HG03460 (cell line): ENCODE results near the gene NDUFS2.
"Not testable (repeated sequence)": the region's sequence is repeated elsewhere in the genome, so short reads cannot be mapped to it uniquely, and the experiment has no call there.

Experiments used
- ATAC-seq: cut with Tn5 transposase; IDR thresholded peaks from one replicate; pipeline ENCODE4 v1.9.1; 2021; ENCODE audit not compliant: unreplicated experiment

NDUFS2 gene

DNA sequence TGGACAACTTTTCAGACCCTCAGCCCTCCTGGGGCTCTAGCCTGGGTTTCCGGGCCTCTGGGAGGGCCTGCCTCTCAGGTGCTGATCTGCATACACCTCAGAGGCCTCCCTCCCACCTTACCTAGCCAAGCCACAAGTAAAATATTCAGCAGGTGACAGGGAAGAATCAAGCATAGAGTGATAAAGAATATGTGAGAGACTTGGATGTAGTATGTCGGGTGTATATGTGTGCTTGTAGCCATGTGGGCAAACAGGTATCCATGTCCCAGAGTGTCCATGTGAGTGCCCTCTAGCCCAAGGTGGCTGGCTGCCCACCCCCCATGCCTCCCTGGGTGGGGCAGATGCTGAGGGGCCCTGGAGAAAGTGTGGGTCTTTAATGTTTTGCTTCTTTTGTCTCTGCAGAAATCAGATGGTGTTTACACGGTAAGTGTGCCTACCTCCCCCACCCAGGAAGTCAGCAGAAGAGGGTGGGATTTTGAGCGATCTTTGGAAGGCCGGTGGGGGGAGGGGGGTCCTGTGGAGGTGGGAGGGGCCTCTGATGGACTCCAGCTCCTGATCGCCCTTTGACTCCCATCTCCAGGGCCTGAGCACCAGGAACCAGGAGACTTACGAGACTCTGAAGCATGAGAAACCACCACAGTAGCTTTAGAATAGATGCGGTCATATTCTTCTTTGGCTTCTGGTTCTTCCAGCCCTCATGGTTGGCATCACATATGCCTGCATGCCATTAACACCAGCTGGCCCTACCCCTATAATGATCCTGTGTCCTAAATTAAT lies 16.3 kb downstream of the NDUFS2 start:
- no peak for ATAC-seq

DNA sequence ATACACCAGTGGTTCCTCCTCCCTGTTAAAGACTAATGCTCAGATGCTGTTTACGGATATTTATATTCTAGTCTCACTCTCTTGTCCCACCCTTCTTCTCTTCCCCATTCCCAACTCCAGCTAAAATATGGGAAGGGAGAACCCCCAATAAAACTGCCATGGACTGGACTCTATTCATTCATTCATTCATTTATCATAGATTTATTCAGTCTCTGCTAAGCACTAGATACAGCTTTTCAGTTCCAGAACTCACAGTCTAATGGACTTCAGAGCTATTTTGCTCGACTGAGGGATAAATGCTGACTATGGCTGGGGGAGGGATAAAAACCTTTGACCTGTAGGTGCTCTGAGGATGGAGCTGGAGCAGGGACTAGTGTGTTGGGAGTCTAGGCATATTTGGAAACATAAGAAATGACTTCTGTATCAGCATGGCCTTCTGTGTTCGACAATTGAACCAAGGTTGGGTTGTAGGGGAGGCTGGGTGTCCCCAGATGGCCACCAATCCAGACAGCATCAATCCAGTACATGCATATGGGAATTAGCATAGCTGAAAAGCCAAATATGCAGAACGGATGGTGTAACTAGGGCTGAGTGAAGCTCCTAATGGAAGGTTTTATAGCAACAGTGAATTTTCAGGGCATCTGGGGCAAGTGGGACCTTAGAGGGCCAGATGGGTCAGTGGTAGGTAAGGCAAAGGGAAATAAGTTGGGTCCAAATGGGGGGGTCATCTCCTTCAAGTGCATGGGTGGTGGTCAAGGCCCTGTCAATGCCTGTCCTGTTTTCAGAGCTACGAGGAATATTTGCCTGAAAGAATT lies 17.1 kb downstream of the NDUFS2 start:
- no peak for ATAC-seq

DNA sequence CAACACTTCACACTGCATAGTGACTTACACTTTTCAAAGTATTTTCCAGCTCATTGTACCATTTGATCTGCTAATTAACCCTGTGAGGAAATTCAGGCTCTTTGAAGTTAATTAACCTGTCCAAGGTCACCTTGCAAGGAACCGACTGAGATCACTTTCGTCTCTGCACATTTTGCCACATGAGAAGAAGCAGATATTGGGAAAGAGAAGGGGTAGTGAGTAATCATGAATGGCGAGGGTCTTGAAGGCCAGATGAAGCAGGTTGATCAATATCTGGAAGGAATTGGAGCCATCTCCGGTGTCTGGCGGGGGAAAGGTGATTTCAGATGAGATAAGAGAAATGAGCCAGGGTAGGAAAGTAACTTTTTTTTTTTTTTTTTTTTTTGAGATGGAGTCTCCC lies 17.8 kb downstream of the NDUFS2 start:
- no peak for ATAC-seq

DNA sequence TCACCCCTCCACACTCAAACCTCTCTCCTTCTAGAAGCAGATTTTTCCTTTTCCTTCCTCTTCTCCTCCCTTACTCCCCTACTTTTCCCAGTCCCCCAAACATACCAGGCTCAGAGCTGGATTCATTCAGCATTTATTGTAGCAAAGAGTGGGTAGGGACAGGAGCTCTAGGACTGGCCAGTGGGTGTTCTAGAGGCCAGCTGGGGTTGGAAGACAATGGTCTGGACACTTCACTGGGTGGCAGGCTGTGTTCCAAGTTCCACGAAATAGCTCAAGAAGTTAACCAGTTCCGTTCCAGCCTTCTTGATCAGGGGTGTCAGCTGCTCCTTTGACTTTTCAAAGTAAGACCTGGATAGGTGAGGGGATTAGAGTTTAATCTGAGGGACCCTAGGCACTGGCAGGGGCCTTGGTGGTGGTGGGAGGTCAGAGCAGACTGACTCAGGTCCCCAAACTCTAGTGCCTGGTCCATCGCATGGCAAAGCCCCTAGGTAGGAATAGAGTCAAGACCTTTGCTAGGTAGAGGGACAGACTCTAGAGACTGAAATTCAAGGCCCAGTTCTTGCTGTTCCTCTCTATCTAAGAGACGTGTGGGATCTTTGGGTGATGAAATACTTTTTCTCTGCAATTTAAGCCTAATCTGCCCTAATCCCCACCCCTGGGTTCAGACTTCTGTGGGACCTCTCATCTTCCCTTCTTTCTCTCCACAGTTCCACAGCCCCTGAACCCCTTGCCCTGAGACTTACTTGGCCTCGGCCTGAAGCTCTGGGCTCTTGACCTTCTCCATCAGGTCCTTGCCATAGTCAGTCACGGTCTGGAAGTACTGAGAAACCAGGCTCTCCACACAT lies 20.2 kb downstream of the NDUFS2 start:
- ATAC-seq: no peak

DNA sequence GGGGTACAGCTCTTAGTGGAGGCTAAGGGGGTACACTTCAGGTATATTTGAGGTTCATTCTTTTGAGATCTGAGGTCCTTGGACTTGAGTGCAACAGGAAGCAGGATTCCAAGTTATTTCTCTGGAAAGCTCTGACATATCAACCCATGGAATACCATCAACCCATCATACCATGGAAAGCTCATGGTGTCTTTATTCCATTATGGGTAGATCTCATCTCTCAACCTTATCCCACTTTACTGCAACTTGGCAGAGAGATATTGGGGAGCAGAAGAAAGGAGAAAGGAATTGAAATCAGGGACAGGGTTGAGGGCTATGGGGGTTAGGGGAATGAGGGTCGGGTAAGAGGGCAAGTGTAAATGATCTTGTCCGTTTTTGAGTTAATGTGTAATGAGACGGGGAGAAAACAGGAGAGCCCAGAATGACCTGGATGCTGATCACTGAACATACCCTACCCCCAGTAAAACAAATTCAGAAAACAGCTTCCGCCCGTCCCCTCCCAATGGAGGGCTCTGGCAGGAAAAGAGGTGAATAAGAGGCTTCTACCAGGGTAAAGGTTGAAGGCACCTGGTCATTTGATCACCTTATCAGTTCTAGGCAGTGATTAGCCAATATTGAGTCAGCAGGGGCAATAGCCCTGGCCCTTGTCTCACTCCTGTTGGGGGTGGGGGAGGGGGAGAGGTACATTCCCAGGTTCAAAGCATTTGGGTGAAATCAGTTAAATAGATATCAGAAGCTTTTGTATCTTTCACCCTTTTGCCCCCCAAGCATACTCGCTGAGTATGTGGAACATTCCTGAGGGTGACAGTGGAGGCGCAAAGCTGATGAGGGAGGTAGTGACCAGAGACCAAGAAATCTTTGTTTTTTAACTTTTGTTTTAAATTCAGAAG lies 21.9 kb downstream of the NDUFS2 start:
- ATAC-seq: no peak

DNA sequence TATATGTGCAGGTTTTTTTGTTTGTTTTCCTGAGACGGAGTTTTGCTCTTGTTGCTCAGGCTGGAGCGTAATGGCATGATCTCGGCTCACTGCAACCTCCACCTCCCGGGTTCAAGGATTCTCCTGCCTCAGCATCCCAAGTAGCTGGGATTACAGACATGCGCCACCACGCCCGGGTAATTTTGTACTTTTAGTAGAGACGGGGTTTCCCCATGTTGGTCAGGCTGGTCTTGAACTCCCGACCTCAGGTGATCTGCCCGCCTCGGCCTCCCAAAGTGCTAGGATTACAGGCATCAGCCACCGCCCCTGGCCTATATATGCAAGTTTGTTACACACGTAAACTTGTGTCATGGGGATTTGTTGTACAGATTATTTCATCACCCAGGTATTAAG lies 22.5 kb downstream of the NDUFS2 start:
- ATAC-seq: not testable (repeated sequence)

DNA sequence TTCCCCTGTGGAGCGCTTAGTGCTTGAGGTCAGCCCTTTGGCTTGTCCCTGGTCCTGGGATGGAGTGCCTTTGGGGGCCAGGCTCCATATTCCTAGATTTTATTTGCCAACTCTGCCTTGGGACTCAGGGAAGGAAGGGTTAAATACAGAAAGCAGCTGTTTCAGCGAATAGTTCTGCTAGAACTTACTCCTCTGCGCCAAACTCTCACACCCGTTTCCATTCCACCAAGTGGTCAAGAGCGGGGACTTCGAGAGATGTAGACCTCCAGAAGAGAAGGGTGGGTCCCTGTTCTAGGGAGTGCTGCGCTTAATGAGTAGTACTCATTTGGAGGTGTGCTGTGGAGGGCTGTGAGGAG lies 23.0 kb downstream of the NDUFS2 start:
- no peak for ATAC-seq

DNA sequence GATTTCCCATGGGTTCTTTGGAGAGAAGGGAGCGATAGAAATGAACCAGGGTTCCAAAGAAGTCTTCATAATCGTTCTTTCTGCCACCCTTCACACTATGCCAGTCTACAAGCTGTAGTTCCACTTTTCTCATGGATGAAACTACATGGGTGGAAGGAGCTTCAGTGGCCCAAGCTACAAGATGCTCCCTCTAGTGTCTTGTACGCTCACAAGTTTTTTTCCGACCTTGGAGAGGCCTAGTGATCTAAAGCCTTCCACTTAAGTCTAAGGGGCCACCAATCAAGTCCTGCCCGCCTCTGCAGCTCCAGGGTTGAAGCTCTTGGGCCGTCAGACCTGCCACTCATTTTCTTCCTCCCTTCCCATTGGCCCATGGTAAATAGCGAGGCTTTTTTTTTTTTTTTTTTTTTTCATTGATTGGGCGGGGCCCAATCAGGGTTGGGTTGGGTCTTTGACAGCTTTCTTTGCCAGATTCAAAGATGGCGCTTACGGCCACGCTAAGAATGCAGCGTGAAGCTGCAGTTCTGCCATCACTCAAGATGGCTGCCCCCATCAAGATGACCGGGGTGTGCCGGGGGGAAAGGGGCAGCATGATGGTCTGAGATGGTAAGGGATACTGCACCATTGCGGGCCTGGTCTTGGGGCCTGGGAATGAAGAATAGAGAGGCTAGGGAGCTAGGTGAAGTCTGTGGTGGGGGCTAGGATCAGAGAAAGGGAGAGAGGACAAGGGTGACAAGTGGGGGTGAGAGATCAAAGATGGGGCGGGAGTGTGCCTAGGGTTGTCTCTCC lies 23.6 kb downstream of the NDUFS2 start, which contains the start of gene TOMM40L:
TSS of gene TOMM40L (plus strand) at position 527 of the 786 bp plus-strand sequence. CDS start 430 bp downstream, outside the sequence.
- ATAC-seq: peak; percentile 92

DNA sequence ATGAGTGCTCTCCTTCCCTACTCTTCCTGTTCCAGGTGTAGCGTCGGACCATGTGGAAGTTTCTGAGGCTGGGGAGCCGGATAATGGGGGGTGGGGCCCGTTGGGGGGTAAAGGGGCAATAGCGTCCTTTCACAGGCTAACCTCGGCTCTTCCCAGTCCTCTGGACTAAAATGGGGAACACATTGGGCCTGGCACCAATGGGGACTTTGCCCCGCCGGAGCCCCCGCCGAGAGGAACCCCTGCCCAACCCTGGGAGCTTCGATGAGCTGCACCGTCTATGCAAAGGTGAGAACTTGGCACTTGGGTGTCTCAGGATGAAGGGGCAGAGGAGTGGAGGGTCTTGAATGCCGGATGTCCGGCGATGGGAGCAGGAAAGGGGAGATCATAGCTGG lies 24.1 kb downstream of the NDUFS2 start:
- no peak for ATAC-seq

DNA sequence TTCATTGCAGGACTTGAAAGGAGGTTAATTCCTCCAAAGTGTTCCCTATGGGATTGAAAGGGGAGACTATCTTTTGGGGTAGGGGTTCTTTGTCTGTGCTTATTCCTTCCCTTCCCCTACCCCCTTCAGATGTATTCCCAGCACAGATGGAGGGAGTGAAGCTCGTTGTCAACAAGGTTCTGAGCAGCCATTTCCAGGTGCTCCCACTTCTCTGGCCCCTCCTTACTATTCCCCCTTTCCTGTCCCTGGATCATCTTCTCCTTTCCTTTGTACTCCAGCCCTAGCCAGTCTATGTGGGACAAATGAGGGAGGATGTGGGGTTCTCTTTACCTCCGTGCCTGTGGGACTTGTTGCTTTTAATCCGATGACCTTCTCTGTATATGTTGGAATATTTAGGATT lies 24.6 kb downstream of the NDUFS2 start:
- ATAC-seq: no peak

DNA sequence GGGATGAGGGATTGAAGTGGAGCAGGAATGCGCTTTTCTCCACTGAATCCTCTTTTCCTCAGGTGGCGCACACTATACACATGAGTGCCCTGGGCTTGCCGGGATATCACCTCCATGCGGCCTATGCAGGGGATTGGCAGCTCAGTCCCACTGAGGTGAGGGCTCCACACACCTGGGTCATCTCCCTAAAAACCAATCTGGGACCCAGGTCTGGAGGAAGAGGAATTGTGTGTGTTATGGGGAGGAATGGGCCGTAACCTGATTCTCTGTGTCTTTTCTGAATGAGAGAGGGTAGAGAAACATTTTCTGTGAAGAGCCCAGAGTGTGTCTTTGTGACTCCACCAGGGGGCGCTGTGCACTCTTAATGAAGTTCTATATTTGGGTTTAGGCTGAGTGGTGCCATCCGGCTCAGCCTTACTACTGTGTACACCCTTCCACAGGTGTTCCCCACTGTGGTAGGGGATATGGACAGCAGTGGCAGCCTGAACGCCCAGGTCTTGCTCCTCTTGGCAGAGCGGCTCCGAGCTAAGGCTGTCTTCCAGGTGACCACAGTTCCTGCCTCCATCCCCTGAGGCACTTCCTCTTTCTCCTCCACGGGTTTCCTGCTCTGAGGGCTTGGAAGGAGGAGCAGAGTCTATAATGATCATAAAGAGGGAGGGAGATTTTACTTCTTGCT lies 25.2 kb downstream of the NDUFS2 start:
- ATAC-seq: peak; percentile 38

DNA sequence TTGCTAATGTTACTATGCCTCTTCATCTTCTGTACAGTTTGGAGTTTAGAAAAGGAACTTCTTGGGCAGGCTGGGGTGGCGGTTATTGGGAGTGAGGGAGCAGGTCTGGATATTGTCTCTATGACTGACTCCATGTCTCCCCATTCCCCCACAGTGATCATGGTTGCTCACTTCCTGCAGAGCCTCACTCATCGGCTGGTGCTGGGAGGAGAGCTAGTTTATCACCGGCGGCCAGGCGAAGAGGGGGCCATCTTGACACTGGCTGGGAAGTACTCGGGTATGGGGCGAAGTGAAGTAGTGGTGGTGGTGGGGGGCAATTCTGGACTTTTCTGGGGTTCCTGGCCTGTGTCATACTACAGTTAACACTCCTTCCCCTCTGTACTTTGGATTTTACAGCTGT lies 25.9 kb downstream of the NDUFS2 start:
- ATAC-seq: no peak

DNA sequence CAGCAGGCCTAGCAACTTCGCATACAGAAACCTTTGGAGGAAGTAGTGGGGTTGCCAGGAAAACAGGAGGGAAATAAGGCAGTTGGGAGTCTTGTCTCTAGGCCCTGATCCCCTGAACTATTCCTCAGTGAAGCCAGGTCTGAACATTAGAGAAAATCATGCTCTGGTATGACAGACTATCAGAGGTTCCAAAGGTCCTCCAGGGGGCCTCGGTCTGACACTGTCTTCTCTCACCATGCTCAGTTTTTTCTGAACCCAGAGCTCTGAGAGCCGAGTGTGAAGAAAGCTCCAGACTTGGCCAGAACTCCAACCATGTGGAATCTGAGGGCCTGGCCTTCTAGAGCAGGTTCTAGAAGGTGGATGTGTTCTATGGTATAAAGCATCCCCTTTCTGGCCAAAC lies 27.7 kb downstream of the NDUFS2 start:
- no peak for ATAC-seq

DNA sequence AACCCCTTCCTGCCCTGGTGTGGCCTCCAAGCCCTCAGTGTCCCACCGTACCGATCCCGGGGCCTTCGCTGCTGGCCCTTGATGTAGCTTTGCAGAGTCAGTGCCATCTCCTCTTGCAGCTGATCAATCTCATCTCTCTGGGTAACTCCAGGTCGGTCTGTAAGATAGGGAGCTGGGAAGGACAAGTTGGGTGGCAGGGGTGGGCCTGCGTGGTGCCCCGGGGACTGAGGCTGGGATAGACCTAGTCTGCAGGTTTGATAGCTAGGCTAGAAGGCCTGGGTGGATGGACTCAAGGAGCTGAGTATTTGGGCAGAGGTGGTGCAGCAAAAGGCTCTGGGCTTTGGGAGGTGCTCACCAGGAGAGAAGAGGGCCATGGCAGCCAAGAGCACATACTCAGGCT lies 28.6 kb downstream of the NDUFS2 start:
- no peak for ATAC-seq

DNA sequence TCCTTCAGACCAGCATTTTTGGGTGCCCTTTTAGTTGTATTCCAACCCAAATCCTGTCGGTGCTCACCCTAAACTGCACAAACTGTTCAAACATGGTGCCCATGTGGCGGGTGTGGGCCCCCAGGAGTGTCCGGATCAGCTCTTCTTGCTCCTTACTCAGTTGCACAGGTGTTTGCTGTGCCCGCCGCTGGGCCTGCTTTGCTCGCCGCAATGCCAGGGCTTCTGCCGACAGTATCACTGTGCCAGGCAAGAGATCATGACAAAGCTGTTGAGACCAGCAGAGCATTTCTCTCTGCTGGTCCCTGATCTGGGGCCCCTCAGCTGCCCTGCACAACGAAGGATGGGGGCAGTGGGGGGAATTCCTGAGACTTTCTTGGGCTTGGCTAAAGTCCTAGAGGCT lies 30.9 kb downstream of the NDUFS2 start:
- no peak for ATAC-seq

DNA sequence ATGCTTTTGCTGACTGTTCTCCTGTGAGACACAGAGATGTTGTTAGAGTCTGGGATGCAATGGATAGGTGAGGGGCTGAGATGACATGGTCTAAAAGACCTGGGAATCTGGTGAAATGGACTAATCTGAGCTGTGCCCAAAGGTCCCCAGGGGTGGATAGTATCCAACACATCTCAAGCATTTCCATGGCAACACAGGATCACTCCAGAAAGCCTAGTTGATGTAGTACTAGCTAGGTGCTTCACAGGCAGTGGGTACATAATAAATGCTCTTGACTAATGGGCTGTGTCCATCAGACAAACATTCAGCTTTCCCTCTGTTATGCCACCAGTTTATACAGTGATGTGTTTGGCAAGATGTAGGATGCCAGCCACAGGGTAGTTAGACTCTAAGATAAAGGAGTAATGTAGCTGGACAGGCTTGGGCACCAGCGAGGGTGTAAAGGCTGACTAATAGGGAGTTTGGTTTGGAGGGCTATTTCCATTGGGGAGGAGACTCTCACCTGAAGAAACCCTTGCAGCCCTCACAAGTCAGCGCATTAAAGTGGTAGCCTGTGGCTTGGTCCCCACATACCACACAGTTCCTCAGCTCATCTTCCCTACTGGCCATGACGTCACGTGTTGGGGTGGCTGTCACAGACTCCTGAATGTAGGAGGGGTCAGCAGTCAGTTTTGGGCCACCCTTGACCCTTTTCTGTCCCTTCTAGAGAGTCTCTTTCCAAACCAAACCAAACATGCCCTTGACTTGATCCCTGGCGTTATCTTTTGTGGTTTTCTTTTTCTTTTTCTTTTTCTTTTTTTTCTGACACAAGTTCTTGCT lies 34.0 kb downstream of the NDUFS2 start:
- ATAC-seq: no peak

DNA sequence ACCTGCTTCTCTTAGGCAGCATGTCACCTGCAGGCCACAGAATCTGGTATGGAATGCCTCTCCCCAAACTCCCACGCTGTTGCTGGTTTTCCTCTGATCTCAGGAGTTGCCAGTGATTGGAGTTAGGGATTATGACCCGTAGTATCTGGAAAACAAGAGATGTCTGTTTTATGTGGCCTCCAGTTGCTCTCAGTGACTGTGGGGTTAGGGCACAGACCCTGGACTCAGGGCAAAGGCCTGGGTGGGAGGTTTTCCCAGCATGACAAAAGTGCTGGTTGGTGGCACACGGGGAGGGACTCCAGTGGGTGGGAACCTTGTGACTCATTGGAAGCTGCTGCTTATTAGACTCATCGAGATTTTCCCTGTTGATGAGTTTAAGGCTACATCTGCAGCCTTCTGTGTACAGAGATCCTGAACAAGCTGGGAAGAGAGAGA lies 35.9 kb downstream of the NDUFS2 start, which contains the start of gene NR1I3:
TSS of gene NR1I3 (minus strand) at position 165 of the 435 bp plus-strand sequence. CDS start 1,638 bp downstream, outside the sequence.
- ATAC-seq: no peak

DNA sequence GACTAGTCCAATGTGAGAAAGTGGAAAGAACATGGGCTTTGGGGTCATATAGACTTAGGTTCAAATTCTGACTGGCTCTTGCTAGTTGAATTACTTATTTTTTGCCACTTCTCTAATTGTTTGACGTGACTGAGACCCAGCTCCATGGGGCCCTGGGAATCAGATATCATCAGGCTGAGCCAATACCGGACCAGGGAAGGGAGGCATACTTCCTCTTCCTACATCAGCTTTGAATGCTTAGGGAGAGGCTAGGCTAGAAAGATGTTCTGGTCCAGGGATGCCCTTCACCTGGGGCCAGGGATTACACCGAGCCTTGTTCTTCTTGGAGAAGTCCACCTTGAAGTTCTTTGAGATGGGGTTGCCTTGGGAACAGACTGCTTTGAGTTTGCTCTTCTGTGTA lies 39.5 kb downstream of the NDUFS2 start:
- no peak for ATAC-seq
